HG03469 (cell line): Measurements from ENCODE around the gene FBXO44.

ENCODE experiments used
- ATAC-seq: cut with Tn5 transposase; IDR thresholded peaks from one replicate; pipeline ENCODE4 v1.9.1; 2021; ENCODE audit warnings: mild to moderate bottlenecking, moderate library complexity, moderate number of reproducible peaks; ENCODE audit not compliant: unreplicated experiment

The FBXO44 gene

DNA sequence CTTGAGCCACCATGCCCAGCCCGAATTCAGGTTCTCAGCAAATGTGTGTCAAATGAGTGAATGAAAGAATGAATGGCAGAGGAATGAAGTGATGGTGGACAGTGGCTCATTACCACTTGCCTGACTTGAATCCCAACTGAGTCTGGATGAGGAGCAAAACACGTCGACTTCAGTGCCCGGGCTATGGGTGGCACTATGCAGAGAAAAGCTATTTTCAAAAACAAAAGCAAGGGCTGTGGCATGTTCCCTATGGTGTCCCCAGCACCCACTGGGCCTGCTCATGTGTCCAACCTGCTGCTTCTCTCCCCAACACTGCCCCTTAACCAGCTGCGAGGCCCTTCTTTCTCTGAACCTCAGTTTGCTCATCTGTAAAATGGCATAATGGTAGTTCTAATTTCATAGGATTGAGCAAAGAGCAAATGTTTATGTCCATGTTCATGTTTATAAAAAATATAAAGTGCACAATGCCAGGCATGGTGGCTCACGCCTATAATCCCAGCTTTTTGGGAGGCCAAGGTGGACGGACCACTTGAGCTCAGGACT lies 30.6 kb downstream of the FBXO44 start:
- ATAC-seq = no peak

DNA sequence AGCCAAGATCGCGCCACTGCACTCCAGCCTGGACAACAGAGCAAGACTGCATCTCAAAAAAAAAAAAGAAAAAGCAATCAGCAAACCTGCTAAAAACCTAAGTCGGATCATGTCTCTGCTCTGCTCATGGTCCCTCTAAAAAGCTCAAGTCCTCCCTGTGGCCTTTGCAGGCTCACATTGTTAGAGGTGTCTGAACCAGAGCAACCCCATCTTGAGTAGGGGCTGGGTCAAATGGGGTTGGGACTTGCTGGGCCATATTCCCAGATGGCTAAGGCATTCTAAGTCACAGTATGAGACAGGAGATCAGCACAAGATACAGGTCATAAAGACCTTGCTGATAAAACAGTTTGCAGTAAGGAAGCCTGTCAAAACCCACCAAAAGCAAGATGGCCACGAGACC lies 33.8 kb downstream of the FBXO44 start:
- no peak for ATAC-seq

GRCh38 chr1:11690397-11691301 lies 36.0 kb downstream of the FBXO44 start:
- no peak for ATAC-seq

DNA sequence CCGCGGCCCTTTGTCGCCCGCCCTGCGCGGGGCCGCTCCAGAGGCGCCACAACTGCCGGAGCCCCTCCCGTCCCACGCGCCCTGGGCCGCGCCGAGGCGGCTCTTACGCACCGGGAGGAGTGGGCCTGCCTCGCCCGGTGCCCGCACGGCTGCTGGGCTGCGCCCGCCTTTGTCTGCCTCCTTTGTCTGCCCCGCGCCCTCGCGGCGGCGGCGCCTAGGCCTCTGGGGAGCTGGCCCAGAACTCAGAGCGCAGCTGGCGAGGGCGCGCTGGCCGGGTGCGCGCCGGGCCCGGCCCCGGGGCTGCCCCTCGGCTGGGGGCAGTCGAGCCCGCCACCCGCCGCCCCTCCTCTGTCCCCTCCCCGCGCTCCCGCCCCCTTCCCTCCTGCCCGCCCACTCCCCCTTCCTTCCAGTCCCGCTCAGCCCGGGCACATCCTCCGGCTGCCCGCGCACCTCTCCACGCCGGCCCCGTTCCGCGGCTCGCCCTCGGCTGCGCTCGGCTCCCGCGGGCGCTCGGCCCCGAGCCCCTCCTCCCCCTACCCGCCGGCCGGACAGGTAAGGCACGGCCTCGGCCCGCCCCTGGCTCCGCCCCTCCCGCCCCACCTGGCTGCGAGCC lies 36.7 kb downstream of the FBXO44 start, which contains the start of gene DRAXIN:
Gene DRAXIN (plus strand): TSS at position 409 of the 613 bp plus-strand sequence. CDS start 14,549 bp downstream, outside the sequence.
- no peak for ATAC-seq

- no peak for ATAC-seq
Measured at GRCh38 chr1:11691928-11692711, 37.4 kb downstream of the FBXO44 start.

GRCh38 chr1:11693024-11693590 lies 38.4 kb downstream of the FBXO44 start:
- ATAC-seq = no peak

- no peak for ATAC-seq
Measured at GRCh38 chr1:11693917-11694316, 39.2 kb downstream of the FBXO44 start.

DNA sequence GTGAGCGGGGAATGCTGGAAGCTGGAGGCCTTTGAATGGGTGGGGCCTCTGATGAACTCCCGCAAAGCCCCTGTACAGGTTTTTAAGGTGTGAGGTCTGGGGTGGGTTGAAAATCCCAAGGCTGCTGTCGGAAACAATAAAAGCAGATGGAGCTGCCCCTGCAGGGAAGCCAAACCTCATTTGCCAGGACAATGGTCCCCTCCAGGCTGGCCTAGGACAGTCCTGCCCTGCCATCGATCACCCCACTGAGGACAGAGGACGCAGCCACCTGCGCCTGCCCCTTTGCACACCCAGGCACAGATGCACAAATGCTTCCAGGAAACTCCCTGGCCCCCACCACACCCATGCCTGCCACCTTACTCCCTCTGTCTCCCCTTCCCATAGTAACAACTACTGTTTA lies 41.2 kb downstream of the FBXO44 start:
- ATAC-seq = no peak

DNA sequence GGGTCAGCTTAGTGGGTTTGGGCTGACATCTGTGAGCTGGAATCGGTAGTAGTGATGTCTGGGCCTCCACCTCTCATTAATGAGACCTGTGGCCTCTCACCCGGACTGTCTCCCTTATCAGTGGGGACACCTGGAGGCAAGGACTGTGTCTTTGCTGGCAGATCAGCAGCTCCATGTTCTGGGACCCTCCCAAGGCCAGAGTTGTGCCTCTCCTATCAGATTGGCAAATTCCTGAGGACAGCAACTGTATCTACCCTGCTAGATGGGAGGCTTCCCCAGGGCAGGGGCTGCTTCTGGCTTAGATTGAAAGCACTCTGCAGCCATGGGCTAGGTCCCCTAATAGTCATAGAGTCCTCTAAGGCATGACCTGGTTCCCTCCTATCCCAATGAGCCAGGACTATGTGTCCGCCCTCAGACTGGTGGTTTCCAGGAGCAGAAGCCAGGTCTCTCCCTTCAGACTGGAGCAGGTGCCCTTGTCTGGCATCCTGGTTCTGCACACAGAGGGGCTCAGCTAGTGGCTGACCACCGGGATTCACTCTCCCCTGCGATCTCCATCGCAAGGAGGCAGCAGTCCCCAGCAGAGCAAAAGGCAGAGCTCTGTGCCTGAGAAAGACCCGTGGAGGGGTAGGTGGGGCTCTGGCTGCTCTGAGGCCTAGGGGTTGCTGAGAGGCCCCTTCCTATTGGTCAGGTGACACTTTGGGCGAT lies 42.7 kb downstream of the FBXO44 start:
- ATAC-seq = no peak

GRCh38 chr1:11697893-11698210 lies 43.2 kb downstream of the FBXO44 start:
- no peak for ATAC-seq

- ATAC-seq = no peak
Measured at GRCh38 chr1:11700601-11701467, 46.2 kb downstream of the FBXO44 start.

DNA sequence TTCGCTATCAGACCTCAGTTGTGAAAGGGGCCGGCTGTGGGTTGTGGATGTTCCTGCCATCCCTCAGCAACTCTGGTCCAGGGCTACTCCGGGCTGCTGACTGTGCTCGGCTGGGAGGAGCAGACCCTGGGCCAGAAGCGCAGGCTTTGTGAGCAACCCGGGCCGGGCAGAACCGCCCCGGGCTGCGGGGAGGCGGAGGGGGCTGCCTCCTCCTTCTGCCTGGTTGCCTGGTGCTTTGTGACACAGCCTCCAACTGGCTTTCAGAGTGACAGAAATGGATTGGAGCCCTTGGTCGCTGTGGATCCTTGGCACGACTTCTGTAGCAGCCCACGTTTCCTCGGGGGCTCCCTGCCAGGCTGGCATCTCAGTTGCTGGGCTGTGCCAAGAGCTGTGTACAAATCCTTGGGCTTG lies 46.9 kb downstream of the FBXO44 start:
- ATAC-seq = no peak

DNA sequence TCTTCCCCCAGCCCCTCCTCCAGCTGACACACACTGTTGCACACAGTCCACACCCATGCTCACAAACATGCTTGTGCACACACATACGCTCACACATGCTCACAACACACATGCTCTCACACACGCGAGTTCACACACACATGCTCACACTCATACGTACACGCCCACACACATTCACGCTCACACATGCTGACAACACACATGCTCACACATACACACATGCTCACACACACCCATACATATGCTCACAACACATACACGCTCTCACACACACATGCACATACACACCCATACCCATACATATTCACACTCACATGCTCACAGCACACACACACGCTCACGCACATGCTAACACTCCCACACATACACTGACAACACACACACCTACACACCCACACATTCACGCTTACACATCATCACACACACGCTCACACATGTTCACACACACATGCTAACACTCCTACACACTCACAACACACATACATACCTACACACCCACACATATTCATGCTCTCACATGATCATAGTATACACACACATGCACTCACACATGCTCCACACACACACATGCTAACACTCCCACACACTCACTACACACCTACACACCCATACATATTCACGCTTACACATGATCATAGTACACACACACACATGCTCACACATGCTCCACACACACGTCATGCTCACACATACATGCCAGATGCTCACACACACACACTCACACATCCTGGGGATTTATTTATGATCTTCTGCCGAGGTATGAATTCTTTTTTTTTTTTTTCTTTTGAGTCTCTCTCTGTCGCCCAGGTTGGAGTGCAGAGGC lies 47.5 kb downstream of the FBXO44 start:
- ATAC-seq = no peak

DNA sequence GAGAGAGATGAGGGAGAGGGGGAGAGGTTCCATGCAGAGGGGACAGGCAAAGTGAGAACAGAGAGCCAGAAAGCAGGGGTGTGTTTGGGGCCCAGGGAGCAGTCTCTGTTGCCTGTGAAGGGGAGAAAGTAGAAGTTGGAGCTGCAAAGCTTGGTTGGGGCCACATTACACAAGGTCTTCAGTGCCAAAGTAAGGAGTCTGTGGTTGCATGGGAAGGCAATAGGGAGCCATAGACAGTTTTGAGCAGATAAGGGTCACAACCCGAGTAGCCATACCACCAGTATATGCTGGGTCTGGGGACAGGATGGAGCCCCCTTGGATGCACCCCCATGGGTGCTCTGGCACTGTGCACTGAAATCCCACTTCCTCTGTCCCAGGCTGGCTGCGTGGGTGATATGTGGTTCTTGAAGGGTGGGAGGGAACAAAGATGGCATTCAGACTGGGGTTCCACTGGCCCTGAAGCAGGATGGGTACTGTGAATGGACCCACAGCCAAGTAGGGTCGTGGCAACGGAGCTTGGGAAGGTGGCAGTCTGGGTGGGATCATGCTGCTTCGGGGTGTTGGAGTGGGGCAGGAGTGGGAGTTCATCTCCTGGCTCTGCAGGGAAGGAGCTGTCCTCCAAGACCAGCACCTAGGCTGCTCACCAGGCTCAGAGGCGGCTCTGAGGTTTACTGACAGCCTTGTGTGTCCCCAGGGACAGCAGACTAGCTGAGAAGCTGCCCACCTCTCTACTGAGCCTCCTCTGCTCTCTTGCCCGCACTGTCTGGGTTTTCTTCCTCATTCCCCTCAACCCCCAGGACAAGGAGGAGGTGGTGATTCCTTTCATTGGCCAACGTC lies 48.9 kb downstream of the FBXO44 start:
- ATAC-seq = no peak

DNA sequence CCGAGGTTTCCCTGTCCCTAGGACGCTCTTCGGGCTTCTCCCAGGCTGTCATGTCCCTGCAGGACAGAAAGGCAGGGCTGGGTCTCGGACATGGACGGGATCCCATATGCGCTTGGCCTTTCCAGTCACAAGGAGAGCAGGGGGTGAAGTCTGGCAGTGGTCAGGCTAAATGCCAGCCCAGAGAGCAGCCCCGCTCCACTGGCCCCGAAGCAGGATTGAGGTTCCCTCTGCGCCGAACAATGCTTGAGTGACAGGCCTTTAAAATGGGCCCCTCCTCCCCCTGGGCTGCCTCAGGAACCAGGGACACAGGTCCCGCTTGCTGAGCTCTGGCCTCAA lies 49.5 kb downstream of the FBXO44 start:
- ATAC-seq = no peak

DNA sequence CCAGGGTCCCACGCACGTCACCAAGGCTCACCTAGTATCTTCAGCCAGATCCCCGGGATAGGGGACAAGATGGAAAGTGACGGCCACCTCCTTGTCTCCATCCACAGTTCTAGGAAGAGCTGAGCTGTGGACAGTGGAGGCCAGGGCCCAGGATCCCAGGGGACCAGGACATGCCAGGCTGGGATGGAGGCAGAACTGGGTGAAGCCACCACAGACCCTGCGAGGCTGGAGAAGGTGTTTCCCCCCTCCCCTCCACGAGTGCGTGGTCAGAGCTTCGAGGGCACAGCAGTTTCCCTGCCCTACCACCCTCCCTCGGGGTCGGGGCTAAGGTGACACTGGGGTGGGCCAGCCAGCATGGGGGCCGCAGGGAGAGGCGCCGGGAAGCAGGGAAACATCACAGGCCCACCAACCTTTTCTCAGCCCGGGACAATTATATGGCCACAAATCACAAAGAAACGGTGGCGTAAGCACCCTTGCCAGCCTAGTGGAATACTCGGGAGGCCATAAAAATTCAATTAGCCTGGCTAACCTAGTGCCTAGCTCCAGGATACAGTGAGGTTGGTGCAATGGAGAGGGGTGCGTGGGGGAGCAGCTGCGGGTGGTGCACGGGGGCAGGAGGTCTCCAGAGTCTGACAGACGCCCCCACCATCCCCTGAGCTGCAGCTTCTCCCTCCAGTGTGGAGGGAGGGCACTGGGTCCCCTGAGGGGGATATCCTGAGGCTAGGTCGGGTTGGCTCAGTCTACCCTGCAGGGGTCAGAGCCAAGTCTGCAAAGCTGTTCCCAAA lies 50.2 kb downstream of the FBXO44 start:
- no peak for ATAC-seq

DNA sequence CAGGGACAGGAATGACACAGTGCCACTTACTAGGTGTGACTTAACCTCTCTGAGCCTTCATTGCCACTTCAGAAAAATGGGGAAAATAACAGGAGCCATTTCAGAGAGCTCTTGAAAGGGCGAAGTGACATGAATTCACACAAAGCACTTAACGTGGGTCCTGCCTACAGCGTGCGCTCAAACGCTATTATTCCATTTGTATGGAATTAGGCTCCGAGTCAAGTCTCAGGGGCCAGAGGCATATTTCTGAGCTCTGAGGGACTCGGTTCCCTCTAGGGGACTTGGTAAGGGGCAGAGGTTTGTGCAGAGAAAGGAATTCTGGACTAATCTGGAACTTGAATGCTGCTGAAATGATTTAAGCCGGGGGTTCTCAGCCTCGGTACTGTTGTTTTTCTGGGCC lies 50.9 kb downstream of the FBXO44 start:
- no peak for ATAC-seq
